GM12878 (cell line): ENCODE measurements around the gene UBE3B. TPM values are rescaled to one million over a fixed set of nuclear protein-coding genes. Genes with fewer than 3 reads are reported as not detected.

Experiments
- ATAC-seq: fragments of 200-7000 bp; cut with Tn5 transposase; 3 replicates; pipeline ENCODE4 v1.9.1; 2020; ENCODE audit warnings: mild to moderate bottlenecking, moderate library complexity
- BruUV-seq: library from RNA; stranded (reverse); fragments of 400-500 nt; replicated peaks from 2 replicates; lab custom pipeline; 2021; lab: Mats Ljungman, UMichigan
- CTCF ChIA-PET: fragments of 300-600 bp; sonication (Branson Sonifier 250); formaldehyde crosslinking; extraction: SDS; loops from one replicate; lab custom pipeline; 2021; ENCODE audit warnings: inconsistent platforms; lab: Yijun Ruan, JAX
- POLR2A ChIA-PET: fragments of 350-600 bp; formaldehyde crosslinking; extraction: SDS; loops from one replicate; lab custom pipeline; 2021; ENCODE audit warnings: inconsistent platforms; lab: Charles Lee
- RAD21 ChIA-PET: fragments of 300-600 bp; sonication (Branson Sonifier 250); formaldehyde crosslinking; loops from one replicate; lab custom pipeline; 2023; ENCODE audit warnings: antibody characterized with exemption; ENCODE audit not compliant: unreplicated experiment; lab: Charles Lee
- SMC1A ChIA-PET: fragments of 300-600 bp; sonication (Branson Sonifier 250); formaldehyde crosslinking; loops from one replicate; lab custom pipeline; 2023; ENCODE audit not compliant: unreplicated experiment, uncharacterized antibody; lab: Charles Lee
- DNase-seq: peaks from one replicate; pipeline ENCODE4 v3.0.0-alpha.2; 2011; ENCODE audit warnings: low read depth, low spot score
- FAIRE-seq: peaks from 3 replicates; lab custom pipeline; 2011; peaks lifted over from hg19 to GRCh38; lab: Jason Lieb, UNC
- H2AFZ ChIP-seq: 2 replicates; pipeline ENCODE4 v1.6.0; 2011; ENCODE audit warnings: low read depth, low read length, control low read depth; ENCODE audit not compliant: control insufficient read depth
- H3K27ac ChIP-seq: 2 replicates; pipeline ENCODE4 v1.5.1; 2011; ENCODE audit warnings: control low read depth; ENCODE audit not compliant: control insufficient read depth, insufficient read depth
- H3K27me3 ChIP-seq, 2 experiments: replicated peaks in 1 of 2; 2 replicates each; pipeline versions ENCODE4 v1.6.0 to v1.6.1; 2011; ENCODE audit warnings: low read length in 1 of 2; ENCODE audit not compliant: control insufficient read depth in 2 of 2, insufficient read depth in 2 of 2
- H3K36me3 ChIP-seq, 2 experiments: 2 replicates each; pipeline ENCODE4 v1.5.1; 2011; ENCODE audit warnings: low read length in 1 of 2; ENCODE audit not compliant: control insufficient read depth in 2 of 2, insufficient read depth in 2 of 2
- H3K4me1 ChIP-seq: 2 replicates; pipeline ENCODE4 v1.6.1; 2011; ENCODE audit warnings: mild to moderate bottlenecking, low read length, moderate library complexity, mixed read lengths; ENCODE audit not compliant: control insufficient read depth, insufficient read depth
- H3K4me2 ChIP-seq: 2 replicates; pipeline ENCODE4 v1.6.0; 2011; ENCODE audit warnings: control low read depth; ENCODE audit not compliant: control insufficient read depth, insufficient read depth
- H3K4me3 ChIP-seq: fragments of 200-600 bp; sonication (generic); 2 replicates; pipeline ENCODE4 v1.5.1; 2016
- H3K79me2 ChIP-seq: 2 replicates; pipeline ENCODE4 v1.6.0; 2011; ENCODE audit warnings: low read length; ENCODE audit not compliant: control insufficient read depth, insufficient read depth
- H3K9ac ChIP-seq: 2 replicates; pipeline ENCODE4 v1.8.0; 2011; ENCODE audit warnings: low read length, control low read depth, mixed read lengths; ENCODE audit not compliant: control insufficient read depth, insufficient read depth
- H3K9me3 ChIP-seq: replicated peaks from 3 replicates; pipeline ENCODE4 v1.5.1; 2011; ENCODE audit warnings: mild to moderate bottlenecking, low read length; ENCODE audit not compliant: control insufficient read depth, insufficient read depth
- H4K20me1 ChIP-seq: 2 replicates; pipeline ENCODE4 v1.6.0; 2011; ENCODE audit not compliant: control insufficient read depth, insufficient read depth
- ASH2L ChIP-seq: fragments of 300-600, 200-600 bp; sonication (generic); IDR thresholded peaks from 2 replicates; pipeline ENCODE4 v1.6.1; 2017; ENCODE audit warnings: low read depth, mild to moderate bottlenecking, borderline replicate concordance
- CBX3 ChIP-seq: fragments of 200-600 bp; sonication (generic); IDR thresholded peaks from 2 replicates; pipeline ENCODE4 v1.6.1; 2016; ENCODE audit warnings: low read depth, borderline replicate concordance
- CHD1 ChIP-seq: IDR thresholded peaks from 2 replicates; pipeline ENCODE4 v1.6.1; 2012; ENCODE audit warnings: low read depth, low read length, improper control_type of control experiment
- CREM ChIP-seq: IDR thresholded peaks from 2 replicates; pipeline ENCODE4 v1.6.1; 2014; ENCODE audit warnings: antibody characterized with exemption, low read depth
- IRF3 ChIP-seq: fragments of 450-650 bp; IDR thresholded peaks from 2 replicates; pipeline ENCODE4 v1.6.1; 2014; ENCODE audit warnings: mild to moderate bottlenecking
- MEF2A ChIP-seq: IDR thresholded peaks from 2 replicates; pipeline ENCODE4 v1.6.1; 2011; ENCODE audit warnings: low read depth, mild to moderate bottlenecking, low read length, moderate library complexity; ENCODE audit not compliant: insufficient read depth
- MLLT1 ChIP-seq: fragments of 450-650 bp; IDR thresholded peaks from 2 replicates; pipeline ENCODE4 v1.6.1; 2016; ENCODE audit warnings: mild to moderate bottlenecking
- PML ChIP-seq: IDR thresholded peaks from 2 replicates; pipeline ENCODE4 v1.6.1; 2012; ENCODE audit warnings: low read length, inconsistent platforms
- POLR2A ChIP-seq: IDR thresholded peaks from 2 replicates; pipeline ENCODE4 v1.6.1; 2011; ENCODE audit warnings: low read depth, mild to moderate bottlenecking, low read length
- RB1 ChIP-seq: fragments of 450-650 bp; formaldehyde crosslinking; IDR thresholded peaks from 2 replicates; pipeline ENCODE4 v1.6.1; 2017; ENCODE audit warnings: mild to moderate bottlenecking, borderline replicate concordance
- RFX5 ChIP-seq: IDR thresholded peaks from 2 replicates; pipeline ENCODE4 v1.6.1; 2011; ENCODE audit warnings: low read depth, low read length, improper control_type of control experiment
- SP1 ChIP-seq: IDR thresholded peaks from one replicate; pipeline ENCODE4 v1.6.1; 2011; ENCODE audit warnings: low read depth, low read length
- SREBF1 ChIP-seq: IDR thresholded peaks from 2 replicates; pipeline ENCODE4 v1.6.1; 2012; ENCODE audit warnings: mild to moderate bottlenecking, low read length
- SRF ChIP-seq, 2 experiments: IDR thresholded peaks; 2 replicates each; pipeline ENCODE4 v1.6.1; 2011; ENCODE audit warnings: low read depth in 2 of 2, low read length in 2 of 2, mild to moderate bottlenecking in 1 of 2, moderate library complexity in 1 of 2
- SUZ12 ChIP-seq: fragments of 200-600 bp; sonication (generic); IDR thresholded peaks from one replicate; pipeline ENCODE4 v1.6.1; 2018; ENCODE audit warnings: antibody characterized with exemption, mild to moderate bottlenecking; ENCODE audit not compliant: unreplicated experiment
- TCF12 ChIP-seq: IDR thresholded peaks from 2 replicates; pipeline ENCODE4 v1.6.1; 2011; ENCODE audit warnings: low read depth, mild to moderate bottlenecking, low read length
- ZBED1 ChIP-seq: IDR thresholded peaks from 2 replicates; pipeline ENCODE4 v1.6.1; 2016; ENCODE audit warnings: borderline replicate concordance
- ZNF217 ChIP-seq: fragments of 450-650 bp; IDR thresholded peaks from 2 replicates; pipeline ENCODE4 v1.6.1; 2017; ENCODE audit warnings: antibody characterized with exemption, mild to moderate bottlenecking
- WGBS: methylation state at CpG from one replicate; pipeline ENCODE4 v1.1.6; 2016; ENCODE audit warnings: low lambda C conversion rate; ENCODE audit not compliant: insufficient replicate concordance, insufficient coverage; ENCODE audit errors: missing lambda C conversion rate; 5-methylcytosine and 5-hydroxymethylcytosine counted together
- in situ Hi-C: fragments of 300-500 bp; cut with MboI; formaldehyde crosslinking; loops from 9 replicates; pipeline ENCODE4 v1.14.3; 2018; ENCODE audit warnings: mixed read lengths
- intact Hi-C: fragments of 100-400 bp; cut with micrococcal nuclease; formaldehyde crosslinking; loops from one replicate; pipeline ENCODE4 v1.14.2; 2022; ENCODE audit not compliant: unreplicated experiment
- polyA plus RNA-seq, 11 experiments: library from polyadenylated mRNA; depleted of rRNA in 4 of 11; unstranded in 6 of 11; stranded (reverse) in 5 of 11; fragments of >200 nt; fragmentation: Nextera tagmentation in 4 of 11; fragmentation: Illumina TruSeq in 1 of 11; extraction: Ambion mirVana in 4 of 11; extraction: Trizol in 1 of 11; gene quantifications; 1 replicate in 1 of 11; 2 replicates in 10 of 11; pipeline versions ENCODE4 v1.2.1 to v1.2.3, GENCODE V29; 2011 to 2016; ENCODE audit warnings: inconsistent platforms in 2 of 11, missing spikeins in 2 of 11, low read depth in 1 of 11
- total RNA-seq, 4 experiments: library from RNA; depleted of rRNA in 3 of 4; stranded (reverse); fragments of >200 nt in 3 of 4; fragmentation: Illumina TruSeq in 1 of 4; extraction: Trizol in 1 of 4; gene quantifications; 2 replicates each; pipeline versions ENCODE4 v1.2.1 to v1.2.3, GENCODE V29; 2013 to 2021
- TF ChIP-seq, protein P1 (sequence below): fragments of 450-650 bp; IDR thresholded peaks from 2 replicates; pipeline ENCODE4 v1.6.1; 2018; ENCODE audit warnings: mild to moderate bottlenecking, low read depth, moderate library complexity; ENCODE audit not compliant: partially characterized antibody

The UBE3B gene
- total and polyA plus RNA-seq, 10 of the 15 experiments (the other 5 are each of a cell fraction or from before 2014, with no cell fraction given) = 7.4 to 25.3 (median 17.1) TPM

DNA sequence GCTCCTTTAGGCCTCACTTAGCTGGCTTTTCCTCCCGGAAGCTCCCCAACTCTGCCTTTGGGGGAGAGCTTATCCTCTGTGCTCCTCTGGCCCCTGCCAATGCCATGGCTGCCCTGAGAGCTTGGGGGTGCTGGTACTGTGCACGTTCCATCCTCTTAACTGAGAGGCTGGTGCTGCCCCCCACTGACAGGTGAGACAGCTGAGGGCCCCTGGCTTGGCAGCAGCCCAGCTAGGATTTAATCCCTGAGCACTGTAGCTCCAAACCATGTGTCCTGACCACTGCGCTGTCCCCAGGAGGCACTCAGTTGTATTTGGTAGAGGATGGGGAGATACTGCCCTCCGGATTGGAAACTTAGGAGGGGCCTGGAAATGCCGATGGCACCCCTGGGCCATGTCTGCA lies 46.1 kb downstream of the UBE3B start:
- ChIA-PET CTCF (no interaction called here), SMC1A (interaction anchor here (1.0 kb wide), 1 partner anchor 95 kb away, joined by 3 read pairs; no protein-coding TSS in a partner anchor), RAD21 (no interaction called here), POLR2A (no interaction called here)
- in situ Hi-C loops = no loop called here
- Histone ChIP-seq H3K27ac (no peak overlapping the region), H3K9ac (no peak overlapping the region), H4K20me1 (peaks cover 2% of the 10 kb centered on the region; the same call in 1 of the 2 replicates), H3K9me3 (no peaks in the 10 kb centered on the region), H2AFZ (no peak overlapping the region), H3K4me2 (no peak overlapping the region), H3K79me2 (no peaks in the 10 kb centered on the region), H3K4me1 (no peaks in the 10 kb centered on the region), H3K36me3 (peaks cover 4 to 15% of the 10 kb centered on the region in 2 experiments), H3K27me3 (no peaks in the 10 kb centered on the region), H3K4me3 (no peak overlapping the region)
- TF ChIP-seq SP1 = no peak
- TF ChIP-seq MLLT1 = no peak
- TF ChIP-seq SRF (IDR thresholded peaks at IDR 0.05; ENCODE audit: low read depth in 2 of 2, low read length in 2 of 2) = no peak
- TF ChIP-seq SUZ12 = no peak
- no peak for TF ChIP-seq RFX5
- TF ChIP-seq, protein P1, sequence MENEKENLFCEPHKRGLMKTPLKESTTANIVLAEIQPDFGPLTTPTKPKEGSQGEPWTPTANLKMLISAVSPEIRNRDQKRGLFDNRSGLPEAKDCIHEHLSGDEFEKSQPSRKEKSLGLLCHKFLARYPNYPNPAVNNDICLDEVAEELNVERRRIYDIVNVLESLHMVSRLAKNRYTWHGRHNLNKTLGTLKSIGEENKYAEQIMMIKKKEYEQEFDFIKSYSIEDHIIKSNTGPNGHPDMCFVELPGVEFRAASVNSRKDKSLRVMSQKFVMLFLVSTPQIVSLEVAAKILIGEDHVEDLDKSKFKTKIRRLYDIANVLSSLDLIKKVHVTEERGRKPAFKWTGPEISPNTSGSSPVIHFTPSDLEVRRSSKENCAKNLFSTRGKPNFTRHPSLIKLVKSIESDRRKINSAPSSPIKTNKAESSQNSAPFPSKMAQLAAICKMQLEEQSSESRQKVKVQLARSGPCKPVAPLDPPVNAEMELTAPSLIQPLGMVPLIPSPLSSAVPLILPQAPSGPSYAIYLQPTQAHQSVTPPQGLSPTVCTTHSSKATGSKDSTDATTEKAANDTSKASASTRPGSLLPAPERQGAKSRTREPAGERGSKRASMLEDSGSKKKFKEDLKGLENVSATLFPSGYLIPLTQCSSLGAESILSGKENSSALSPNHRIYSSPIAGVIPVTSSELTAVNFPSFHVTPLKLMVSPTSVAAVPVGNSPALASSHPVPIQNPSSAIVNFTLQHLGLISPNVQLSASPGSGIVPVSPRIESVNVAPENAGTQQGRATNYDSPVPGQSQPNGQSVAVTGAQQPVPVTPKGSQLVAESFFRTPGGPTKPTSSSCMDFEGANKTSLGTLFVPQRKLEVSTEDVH = no peak
- TF ChIP-seq RB1 = no peak
- TF ChIP-seq POLR2A = no peak
- TF ChIP-seq CREM = no peak
- TF ChIP-seq CBX3 = no peak
- no peak for TF ChIP-seq SREBF1
- TF ChIP-seq ZNF217 = no peak
- no peak for TF ChIP-seq CHD1
- no peak for TF ChIP-seq ASH2L
- no peak for TF ChIP-seq PML
- TF ChIP-seq IRF3 = no peak
- no peak for TF ChIP-seq MEF2A
- no peak for TF ChIP-seq TCF12
- TF ChIP-seq ZBED1 = no peak
- DNase-seq (no peak), FAIRE-seq (no peak), ATAC-seq (no peak)
- BruUV-seq = no TSS peak
- 88% methylated on average over 5 of the region's 5 CpGs for WGBS
- intact Hi-C loops = no loop called here
